Hepatocyte (in vitro differentiated cells): Measurements from ENCODE around the gene ZNF574. TPM values are rescaled to one million over a fixed set of nuclear protein-coding genes. Genes with fewer than 3 reads are reported as not detected.

Experiments
- DNase-seq: peaks from one replicate; pipeline ENCODE4 v3.0.0-alpha.2; 2016; ENCODE audit warnings: low spot score
- H2AFZ ChIP-seq: fragments of 200-600 bp; sonication (generic); 2 replicates; pipeline ENCODE4 v1.6.0; 2016; ENCODE audit warnings: antibody characterized with exemption, mild to moderate bottlenecking
- H3K27ac ChIP-seq: fragments of 200-600 bp; sonication (generic); 2 replicates; pipeline ENCODE4 v1.5.1; 2016; ENCODE audit warnings: mild to moderate bottlenecking
- H3K27me3 ChIP-seq: fragments of 200-600 bp; sonication (generic); 2 replicates; pipeline ENCODE4 v1.6.1; 2016
- H3K36me3 ChIP-seq: fragments of 200-600 bp; sonication (generic); replicated peaks from 2 replicates; pipeline ENCODE4 v1.5.1; 2016; ENCODE audit warnings: low read depth; ENCODE audit not compliant: insufficient read depth
- H3K4me1 ChIP-seq: fragments of 200-600 bp; sonication (generic); 2 replicates; pipeline ENCODE4 v1.5.1; 2016; ENCODE audit warnings: mild to moderate bottlenecking, moderate library complexity; ENCODE audit not compliant: insufficient read depth
- H3K4me2 ChIP-seq: fragments of 200-600 bp; sonication (generic); 2 replicates; pipeline ENCODE4 v1.6.0; 2016
- H3K4me3 ChIP-seq: fragments of 200-600 bp; sonication (generic); 2 replicates; pipeline ENCODE4 v1.5.1; 2016; ENCODE audit warnings: mild to moderate bottlenecking
- H3K79me2 ChIP-seq: fragments of 200-600 bp; sonication (generic); 2 replicates; pipeline ENCODE4 v1.6.0; 2017; ENCODE audit warnings: mild to moderate bottlenecking
- H3K9me2 ChIP-seq: fragments of 200-600 bp; sonication (generic); replicated peaks from 2 replicates; pipeline ENCODE4 v1.6.0; 2017; ENCODE audit warnings: mild to moderate bottlenecking; ENCODE audit not compliant: insufficient read depth
- H3K9me3 ChIP-seq: fragments of 200-600 bp; sonication (generic); 2 replicates; pipeline ENCODE4 v1.5.1; 2016; ENCODE audit warnings: low read depth, mild to moderate bottlenecking
- H4K20me1 ChIP-seq: fragments of 200-600 bp; sonication (generic); 2 replicates; pipeline ENCODE4 v1.6.0; 2016; ENCODE audit warnings: mild to moderate bottlenecking; ENCODE audit not compliant: insufficient read depth, poor library complexity, severe bottlenecking
- CTCF ChIP-seq: fragments of 200-600 bp; sonication (generic); IDR thresholded peaks from 2 replicates; pipeline ENCODE4 v1.5.1; 2016; ENCODE audit warnings: antibody characterized with exemption, mild to moderate bottlenecking; ENCODE audit not compliant: poor library complexity
- EZH2 ChIP-seq: fragments of 200-600 bp; sonication (generic); IDR thresholded peaks from 2 replicates; pipeline ENCODE4 v1.6.1; 2016; ENCODE audit warnings: antibody characterized with exemption, mild to moderate bottlenecking, borderline replicate concordance
- EZH2phosphoT487 ChIP-seq: fragments of 200-600 bp; sonication (generic); IDR thresholded peaks from one replicate; pipeline ENCODE4 v1.6.1; 2018; ENCODE audit warnings: antibody characterized with exemption, mild to moderate bottlenecking, low read depth, moderate library complexity; ENCODE audit not compliant: unreplicated experiment, severe bottlenecking
- WGBS: methylation state at CpG from one replicate; pipeline ENCODE4 v1.1.6; 2016; ENCODE audit warnings: low lambda C conversion rate; ENCODE audit errors: missing lambda C conversion rate; 5-methylcytosine and 5-hydroxymethylcytosine counted together
- polyA plus RNA-seq: library from polyadenylated mRNA; unstranded; fragments of >200 nt; fragmentation: Nextera tagmentation; extraction: Ambion mirVana; gene quantifications from 2 replicates; pipeline ENCODE4 v1.2.1, GENCODE V29; 2016
- total RNA-seq: library from RNA; depleted of rRNA; stranded (reverse); fragments of >200 nt; gene quantifications from 2 replicates; pipeline ENCODE4 v1.2.3, GENCODE V29; 2014

Gene ZNF574
- total and polyA plus RNA-seq, 2 experiments from 2014 or later, result 10.7 to 13.6 TPM

GRCh38 chr19:42079276-42079669 lies 3.3 kb downstream of the ZNF574 start:
- Histone ChIP-seq H3K79me2 (peaks cover 34% of the 10 kb centered on the region), H4K20me1 (peaks cover 30% of the 10 kb centered on the region), H3K4me2 (no peak overlapping the region), H2AFZ (no peak overlapping the region), H3K9me3 (no peaks in the 10 kb centered on the region), H3K27me3 (no peaks in the 10 kb centered on the region), H3K36me3 (no peaks in the 10 kb centered on the region), H3K4me3 (no peak overlapping the region), H3K9me2 (no peaks in the 10 kb centered on the region), H3K27ac (no peak overlapping the region), H3K4me1 (peaks cover 15% of the 10 kb centered on the region)
- TF ChIP-seq EZH2phosphoT487 (no peak), CTCF (no peak), EZH2 (no peak)
- no peak for DNase-seq
- WGBS, result 94% methylated on average over 16 of the region's 16 CpGs

GRCh38 chr19:42079886-42080763 lies 4.2 kb downstream of the ZNF574 start:
- Histone ChIP-seq H4K20me1 (peaks cover 30% of the 10 kb centered on the region), H3K27ac (no peak overlapping the region), H3K36me3 (no peaks in the 10 kb centered on the region), H2AFZ (no peak overlapping the region), H3K27me3 (no peaks in the 10 kb centered on the region), H3K9me3 (no peaks in the 10 kb centered on the region), H3K4me3 (no peak overlapping the region), H3K4me2 (no peak overlapping the region), H3K9me2 (no peaks in the 10 kb centered on the region), H3K79me2 (peaks cover 28% of the 10 kb centered on the region), H3K4me1 (peaks cover 11% of the 10 kb centered on the region)
- no peak for DNase-seq
- WGBS, result 98% methylated on average over 44 of the region's 44 CpGs
- TF ChIP-seq EZH2phosphoT487 (no peak), EZH2 (no peak), CTCF (no peak)

GRCh38 chr19:42080764-42081375 lies 4.9 kb downstream of the ZNF574 start:
- TF ChIP-seq EZH2, result no peak
- no peak for TF ChIP-seq EZH2phosphoT487
- TF ChIP-seq CTCF, result no peak
- Histone ChIP-seq H2AFZ (no peak overlapping the region), H3K79me2 (peaks cover 28% of the 10 kb centered on the region), H3K4me2 (no peak overlapping the region), H3K27me3 (no peaks in the 10 kb centered on the region), H3K4me3 (no peak overlapping the region), H3K36me3 (no peaks in the 10 kb centered on the region), H4K20me1 (peaks cover 30% of the 10 kb centered on the region), H3K27ac (peak overlapping the region; percentile 53), H3K9me3 (no peaks in the 10 kb centered on the region), H3K9me2 (no peaks in the 10 kb centered on the region), H3K4me1 (peaks cover 9% of the 10 kb centered on the region)
- DNase-seq, result no peak
- 94% methylated on average over 28 of the region's 28 CpGs for WGBS
